Epithelial cell of proximal tubule (primary cell): ENCODE data around the gene PARD3B. TPM values are rescaled to one million over a fixed set of nuclear protein-coding genes. Genes with fewer than 3 reads are reported as not detected.

Source experiments
- DNase-seq: peaks from one replicate; pipeline ENCODE4 v3.0.0-alpha.2; 2011; ENCODE audit warnings: low read depth
- H3K4me3 ChIP-seq: 2 replicates; pipeline ENCODE4 v1.5.1; 2011; ENCODE audit warnings: low read depth, mild to moderate bottlenecking, low read length
- CTCF ChIP-seq: conservative IDR thresholded peaks from 2 replicates; pipeline ENCODE4 v1.5.1; 2012; ENCODE audit warnings: low read depth, mild to moderate bottlenecking, low read length
- total RNA-seq: library from RNA; depleted of rRNA; stranded (reverse); fragments of >200 nt; gene quantifications from 2 replicates; pipeline ENCODE4 v1.2.3, GENCODE V29; 2015

Gene PARD3B
- total RNA-seq, 1 donor from 2014 or later, result 3.6 TPM

GRCh38 chr2:204586444-204587180, 41.3 kb downstream of the PARD3B start:
- TF ChIP-seq CTCF, result no peak
- no peak for DNase-seq
- no peak overlapping the region for H3K4me3 ChIP-seq

GRCh38 chr2:204590063-204590462, 44.8 kb downstream of the PARD3B start:
- TF ChIP-seq CTCF, result no peak
- no peak for DNase-seq
- H3K4me3 ChIP-seq, result no peak overlapping the region

- H3K4me3 ChIP-seq, result no peak overlapping the region
- no peak for TF ChIP-seq CTCF
- DNase-seq, result no peak
These were observed 46.0 kb downstream of the PARD3B start for GRCh38 chr2:204591225-204591624.

- DNase-seq, result no peak
- TF ChIP-seq CTCF, result no peak
- no peak overlapping the region for H3K4me3 ChIP-seq
These were observed 58.8 kb downstream of the PARD3B start for GRCh38 chr2:204604061-204604460.

GRCh38 chr2:204608237-204608939, 63.1 kb downstream of the PARD3B start:
- H3K4me3 ChIP-seq, result no peak overlapping the region
- no peak for TF ChIP-seq CTCF
- DNase-seq, result no peak

- peak; percentile 12 for DNase-seq
- TF ChIP-seq CTCF, result no peak
- H3K4me3 ChIP-seq, result no peak overlapping the region
These were observed 65.8 kb downstream of the PARD3B start for GRCh38 chr2:204611017-204611631.

GRCh38 chr2:204611764-204612163, 66.5 kb downstream of the PARD3B start:
- no peak for DNase-seq
- no peak overlapping the region for H3K4me3 ChIP-seq
- no peak for TF ChIP-seq CTCF
